GM12865 (cell line): ENCODE results near the gene HPN.

ENCODE experiments used
- DNase-seq: peaks from one replicate; pipeline ENCODE4 v3.0.0; 2010; ENCODE audit warnings: low read depth
- H3K4me3 ChIP-seq: 2 replicates; pipeline ENCODE4 v1.5.1; 2011; ENCODE audit warnings: mild to moderate bottlenecking, low read depth, low read length, control low read depth
- CTCF ChIP-seq: IDR thresholded peaks from 2 replicates; pipeline ENCODE4 v1.5.1; 2011; ENCODE audit warnings: low read length, control low read depth, low read depth, inconsistent platforms; ENCODE audit not compliant: insufficient read depth; ENCODE audit errors: missing control alignments

HPN gene

GRCh38 chr19:35055715-35056179, 14.2 kb downstream of the HPN start:
- peak; percentile 26 for DNase-seq
- peak; percentile 39 for TF ChIP-seq CTCF
- H3K4me3 ChIP-seq, result no peak overlapping the region

- no peak for TF ChIP-seq CTCF
- no peak overlapping the region for H3K4me3 ChIP-seq
- DNase-seq, result no peak
These were observed 15.1 kb downstream of the HPN start for GRCh38 chr19:35056513-35057063.

- no peak for TF ChIP-seq CTCF
- H3K4me3 ChIP-seq, result no peak overlapping the region
- DNase-seq, result no peak
These were observed 16.8 kb downstream of the HPN start for GRCh38 chr19:35058370-35058769.

GRCh38 chr19:35059006-35059798, 17.7 kb downstream of the HPN start:
- no peak for DNase-seq
- H3K4me3 ChIP-seq, result no peak overlapping the region
- no peak for TF ChIP-seq CTCF

- no peak for TF ChIP-seq CTCF
- DNase-seq, result no peak
These were observed 18.2 kb downstream of the HPN start for GRCh38 chr19:35059799-35060091.

GRCh38 chr19:35060160-35060855, 18.8 kb downstream of the HPN start:
- no peak overlapping the region for H3K4me3 ChIP-seq
- TF ChIP-seq CTCF, result no peak
- no peak for DNase-seq

More at GRCh38 chr19:35059799-35060091, 18.2 kb downstream of the HPN start:
- no peak overlapping the region for H3K4me3 ChIP-seq
